A204.1 (cell line): ENCODE measurements around the gene MPIG6B.
A peak's percentile ranks its signal among the peaks of the same experiment; 100 is the strongest.
"Not testable (repeated sequence)": the region's sequence is repeated elsewhere in the genome, so short reads cannot be mapped to it uniquely, and the experiment has no call there.

Experiments
- FAIRE-seq: peaks from 2 replicates; lab custom pipeline; 2012; peaks lifted over from hg19 to GRCh38; lab: Jason Lieb, UNC

The MPIG6B gene

GRCh38 chr6:31701666-31702404 is 21.3 kb upstream of the MPIG6B start:
- no peak for FAIRE-seq

- no peak for FAIRE-seq
These were observed 20.8 kb upstream of the MPIG6B start for GRCh38 chr6:31702405-31702818.

GRCh38 chr6:31702819-31703716 is 20.1 kb upstream of the MPIG6B start, which contains the start of gene ABHD16A:
TSS of gene ABHD16A (minus strand) at chr6:31703324. CDS start at chr6:31703281, 43 bp downstream.
- FAIRE-seq: peak; percentile 96

- FAIRE-seq: no peak
These were observed 17.2 kb upstream of the MPIG6B start for GRCh38 chr6:31705931-31706330.

- no peak for FAIRE-seq
These were observed 16.6 kb upstream of the MPIG6B start, which contains the start of gene LY6G6F for GRCh38 chr6:31706599-31706998. TSS of gene LY6G6F (plus strand) at chr6:31706866. CDS start at chr6:31706907, 41 bp downstream.

DNA sequence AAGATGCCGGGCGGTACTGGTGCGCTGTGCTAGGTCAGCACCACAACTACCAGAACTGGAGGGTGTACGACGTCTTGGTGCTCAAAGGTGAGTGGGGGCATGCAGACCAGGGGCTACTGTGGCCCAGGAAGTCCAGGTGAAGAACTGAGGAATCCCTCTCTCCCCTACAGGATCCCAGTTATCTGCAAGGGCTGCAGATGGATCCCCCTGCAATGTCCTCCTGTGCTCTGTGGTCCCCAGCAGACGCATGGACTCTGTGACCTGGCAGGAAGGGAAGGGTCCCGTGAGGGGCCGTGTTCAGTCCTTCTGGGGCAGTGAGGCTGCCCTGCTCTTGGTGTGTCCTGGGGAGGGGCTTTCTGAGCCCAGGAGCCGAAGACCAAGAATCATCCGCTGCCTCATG is 15.5 kb upstream of the MPIG6B start:
- no peak for FAIRE-seq

GRCh38 chr6:31708224-31708623 is 14.9 kb upstream of the MPIG6B start:
- no peak for FAIRE-seq

DNA sequence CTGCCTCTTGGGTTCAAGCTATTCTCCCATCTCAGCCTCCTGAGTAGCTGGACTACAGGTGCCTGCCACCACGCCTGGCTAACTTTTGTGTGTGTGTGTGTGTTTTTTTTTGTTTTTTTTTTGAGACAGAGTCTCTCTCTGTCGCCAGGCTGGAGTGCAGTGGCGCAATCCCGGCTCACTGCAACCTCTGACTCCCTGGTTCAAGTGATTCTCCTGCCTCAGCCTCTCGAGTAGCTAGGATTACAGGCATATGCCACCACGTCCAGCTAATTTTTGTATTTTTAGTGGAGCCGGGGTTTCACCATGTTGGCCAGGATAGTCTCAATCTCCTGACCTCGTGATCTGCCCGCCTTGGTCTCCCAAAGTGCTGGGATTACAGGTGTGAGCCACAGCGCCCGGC is 14.0 kb upstream of the MPIG6B start:
- not testable (repeated sequence) for FAIRE-seq

GRCh38 chr6:31710523-31711219 is 12.5 kb upstream of the MPIG6B start:
- FAIRE-seq: no peak

DNA sequence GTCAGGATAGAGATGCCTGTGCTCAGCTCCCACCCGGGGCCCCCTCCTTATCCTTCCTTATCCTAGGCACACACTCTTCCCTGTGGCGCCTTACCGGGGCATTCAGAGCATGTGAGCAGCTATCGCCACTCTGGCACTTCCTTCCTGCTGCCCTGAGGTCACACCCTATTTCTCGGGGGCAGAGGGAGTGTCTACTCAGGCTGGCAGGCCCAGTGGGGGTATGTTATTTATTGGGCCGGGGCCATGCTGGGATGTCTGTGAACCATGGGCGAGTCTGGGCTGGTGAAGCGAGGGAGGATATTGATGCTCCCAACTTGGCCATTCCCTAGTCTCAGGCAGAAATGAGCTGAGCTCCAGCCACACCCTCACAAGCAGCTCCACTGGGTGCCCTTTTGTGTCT is 11.9 kb upstream of the MPIG6B start:
- FAIRE-seq: no peak

DNA sequence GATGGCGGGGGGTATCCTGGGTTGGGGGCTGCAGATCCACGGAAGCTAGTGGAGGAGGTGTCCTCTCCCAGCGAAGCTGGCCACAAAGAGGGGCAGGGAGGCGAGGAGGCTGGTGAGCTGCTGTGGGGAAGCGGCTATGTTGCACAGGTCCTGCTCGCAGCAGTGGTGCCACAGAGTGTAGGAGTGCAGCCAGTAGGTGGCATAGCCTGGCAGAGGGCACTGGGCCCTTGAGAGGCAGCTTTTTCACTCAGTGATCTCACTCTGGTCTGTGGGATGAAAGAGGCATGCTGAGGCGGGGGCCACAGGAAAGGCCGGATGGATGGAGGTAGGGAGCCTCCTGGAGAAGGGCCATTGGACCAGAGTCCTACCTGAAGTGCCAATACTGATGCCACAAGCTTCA is 10.9 kb upstream of the MPIG6B start:
- no peak for FAIRE-seq

DNA sequence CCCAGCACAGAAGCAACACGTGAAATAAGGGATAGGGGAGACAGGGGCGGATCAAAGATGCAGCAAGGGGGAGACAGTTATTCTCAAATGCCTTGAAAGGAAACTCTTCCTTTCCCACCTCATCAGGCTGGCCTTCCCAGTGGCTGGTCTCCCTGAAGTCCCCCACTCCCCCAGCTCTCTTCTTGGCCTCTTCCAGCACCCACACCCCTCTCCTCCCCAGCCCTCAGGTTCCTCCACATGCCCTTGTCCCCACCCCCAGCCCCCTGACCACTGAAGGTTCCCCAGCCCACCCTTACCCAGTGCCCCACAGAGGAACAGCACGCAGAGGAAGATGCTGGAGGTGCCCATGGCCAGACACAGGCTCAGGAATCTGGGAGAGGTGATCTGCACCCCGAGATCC is 9.7 kb upstream of the MPIG6B start:
- no peak for FAIRE-seq

- FAIRE-seq: no peak
These were observed 9.0 kb upstream of the MPIG6B start for GRCh38 chr6:31713991-31714684.

DNA sequence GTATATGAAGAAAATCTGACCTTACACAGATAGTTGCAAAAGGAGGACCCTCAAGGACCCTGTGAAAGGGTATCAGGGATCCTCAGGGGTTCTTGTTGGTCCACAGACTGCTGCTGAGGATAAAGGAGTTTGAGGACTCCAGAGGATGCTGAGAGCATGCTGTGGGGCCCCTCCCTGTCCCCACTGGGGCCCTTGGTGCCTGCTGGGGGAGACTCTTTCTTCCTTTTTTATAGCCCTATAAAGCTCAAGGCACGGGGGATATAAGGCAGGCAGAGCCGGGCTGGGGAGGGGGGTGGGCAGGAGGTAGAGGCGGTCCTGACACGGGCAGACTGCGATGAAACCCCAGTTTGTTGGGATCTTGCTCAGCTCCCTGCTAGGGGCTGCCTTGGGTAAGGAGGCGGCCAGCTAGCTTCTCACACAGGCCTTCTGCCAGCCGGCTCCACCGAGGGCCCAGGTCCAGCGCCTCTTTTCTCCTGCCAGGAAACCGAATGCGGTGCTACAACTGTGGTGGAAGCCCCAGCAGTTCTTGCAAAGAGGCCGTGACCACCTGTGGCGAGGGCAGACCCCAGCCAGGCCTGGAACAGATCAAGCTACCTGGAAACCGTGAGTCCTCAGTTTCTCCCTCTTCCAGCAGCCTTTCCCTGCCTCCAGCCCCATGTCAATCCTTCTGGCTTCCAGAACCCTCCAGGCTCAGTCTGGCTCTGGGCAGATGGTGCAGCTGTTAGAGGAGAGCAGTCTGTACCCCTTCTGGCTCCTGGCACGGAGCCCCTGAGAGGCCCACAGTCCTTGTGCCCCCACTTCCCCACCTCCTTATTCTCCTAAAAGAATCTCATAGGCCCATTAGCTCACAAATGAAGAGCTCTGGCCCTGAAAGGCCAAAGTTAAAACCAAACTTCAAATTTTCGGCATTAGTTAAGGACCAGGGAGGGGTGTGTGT is 7.9 kb upstream of the MPIG6B start, which contains the start of gene LY6G6D:
Gene LY6G6D, plus strand, starts transcription at position 327 of the 937 bp plus-strand sequence. Its CDS starts 8 bp downstream, at position 335.
- FAIRE-seq: no peak

DNA sequence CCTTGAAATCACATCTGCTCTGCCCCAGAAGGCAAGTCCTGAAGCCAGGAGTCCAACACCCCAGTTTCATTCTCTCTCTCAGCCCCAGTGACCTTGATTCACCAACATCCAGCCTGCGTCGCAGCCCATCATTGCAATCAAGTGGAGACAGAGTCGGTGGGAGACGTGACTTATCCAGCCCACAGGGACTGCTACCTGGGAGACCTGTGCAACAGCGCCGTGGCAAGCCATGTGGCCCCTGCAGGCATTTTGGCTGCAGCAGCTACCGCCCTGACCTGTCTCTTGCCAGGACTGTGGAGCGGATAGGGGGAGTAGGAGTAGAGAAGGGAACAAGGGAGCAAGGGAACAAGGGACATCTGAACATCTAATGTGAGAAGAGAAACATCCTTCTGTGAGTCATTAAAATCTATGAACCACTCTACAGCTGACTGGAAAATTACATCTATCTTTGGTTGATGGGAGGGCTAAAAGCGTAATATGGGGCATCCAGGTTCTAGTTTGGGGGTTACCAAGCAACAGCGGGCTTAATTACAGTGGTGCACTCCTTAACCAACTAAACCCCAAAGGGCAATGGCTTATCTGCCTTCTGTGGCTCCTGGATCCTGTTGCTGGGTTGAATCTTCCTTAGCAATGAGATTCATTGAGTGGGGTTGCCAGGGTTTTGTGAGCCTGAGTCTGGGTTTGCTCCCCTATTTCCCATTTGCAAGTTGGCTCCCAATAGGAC is 5.5 kb upstream of the MPIG6B start:
- FAIRE-seq: no peak

DNA sequence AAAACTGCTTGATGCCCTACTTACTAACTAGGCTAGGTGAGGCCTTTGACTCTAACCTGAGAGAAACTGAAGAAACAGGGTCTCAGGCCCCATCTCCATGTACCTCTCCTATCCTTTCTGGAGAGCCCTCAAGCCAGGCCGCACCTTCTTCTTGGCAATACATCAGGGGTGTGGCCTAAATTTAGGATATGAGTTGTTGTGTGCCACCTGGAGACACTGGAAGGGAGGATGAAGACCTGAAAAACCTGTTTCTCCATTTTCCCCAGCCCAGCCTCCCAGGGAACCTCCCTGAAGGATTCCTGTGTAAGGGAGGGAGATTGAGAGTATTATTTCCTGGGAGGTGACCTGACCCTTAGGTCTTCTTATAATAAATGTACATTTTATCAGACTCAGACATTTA is 4.9 kb upstream of the MPIG6B start:
- FAIRE-seq: no peak

- FAIRE-seq: no peak
These were observed 4.2 kb upstream of the MPIG6B start for GRCh38 chr6:31719001-31719400.

- FAIRE-seq: no peak
These were observed 2.9 kb upstream of the MPIG6B start for GRCh38 chr6:31720196-31720770.

DNA sequence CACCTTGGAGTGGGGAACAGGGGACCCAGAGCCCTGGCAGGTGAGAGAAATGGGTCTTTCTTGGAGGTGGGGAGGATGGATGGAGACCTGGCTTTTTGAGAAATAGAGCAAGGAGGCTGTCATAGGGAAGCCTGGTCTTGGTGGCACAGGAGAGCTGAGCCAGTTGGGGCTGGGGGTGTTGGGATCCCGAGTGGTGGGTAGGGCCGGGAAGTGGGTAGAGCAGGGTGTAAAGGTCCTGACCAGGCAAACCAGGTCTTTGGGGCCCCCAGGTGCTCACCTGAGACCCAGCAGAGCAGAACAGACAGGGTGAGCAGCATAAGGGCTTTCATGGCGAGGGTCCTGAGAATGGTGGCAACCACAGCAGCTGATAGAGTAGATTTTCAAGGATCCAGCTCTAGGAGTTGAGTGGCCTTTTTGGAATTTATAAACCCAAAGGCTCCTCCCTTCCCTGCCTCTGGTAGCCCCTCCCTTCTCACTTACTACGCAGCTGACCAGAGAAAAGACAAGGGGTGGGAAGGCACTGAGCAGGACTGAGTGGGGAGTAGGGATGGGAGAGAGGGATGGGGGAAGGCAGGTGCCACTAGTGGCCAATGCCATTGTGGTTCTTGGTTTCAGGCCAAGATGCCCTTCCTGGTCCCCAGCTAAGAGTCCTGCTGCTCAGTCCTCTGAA is 1.7 kb upstream of the MPIG6B start, which contains the start of gene LY6G6C:
Gene LY6G6C, minus strand, starts transcription at position 396 of the 670 bp plus-strand sequence. Its CDS starts 67 bp downstream, at position 329.
- FAIRE-seq: no peak
